NCI-H345 (cell line): Measurements from ENCODE around the gene TULP4.

Experiments used
- DNase-seq: peaks from one replicate; lab custom pipeline; 2025; lab: John Stamatoyannopoulos, UW

TULP4 gene

DNA sequence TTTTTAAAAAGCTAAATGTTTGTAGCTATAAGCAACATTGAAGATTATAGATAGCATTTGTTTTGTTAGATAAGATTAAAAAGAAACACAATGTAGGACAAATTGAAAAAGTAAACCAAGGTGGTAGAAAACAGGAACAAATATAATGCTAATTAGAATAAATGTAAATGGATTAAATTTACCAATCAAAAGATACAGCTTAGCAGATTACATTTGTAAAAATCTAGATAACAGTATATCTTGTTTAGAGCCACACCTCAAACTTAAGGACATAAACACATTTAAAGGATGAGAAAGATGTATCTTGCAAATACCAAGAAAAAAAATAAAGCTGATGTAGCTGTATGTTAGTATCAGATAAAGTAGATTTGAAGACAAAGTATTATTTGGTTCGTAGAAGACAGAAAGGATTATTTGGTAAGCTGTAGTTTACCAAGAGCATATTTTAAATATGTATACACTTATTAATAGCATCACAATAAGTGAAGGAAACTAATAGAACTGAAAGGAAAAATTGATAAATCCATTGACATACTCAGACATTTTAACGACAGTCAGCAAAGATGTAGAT lies 107.2 kb downstream of the TULP4 start:
- no peak for DNase-seq

DNA sequence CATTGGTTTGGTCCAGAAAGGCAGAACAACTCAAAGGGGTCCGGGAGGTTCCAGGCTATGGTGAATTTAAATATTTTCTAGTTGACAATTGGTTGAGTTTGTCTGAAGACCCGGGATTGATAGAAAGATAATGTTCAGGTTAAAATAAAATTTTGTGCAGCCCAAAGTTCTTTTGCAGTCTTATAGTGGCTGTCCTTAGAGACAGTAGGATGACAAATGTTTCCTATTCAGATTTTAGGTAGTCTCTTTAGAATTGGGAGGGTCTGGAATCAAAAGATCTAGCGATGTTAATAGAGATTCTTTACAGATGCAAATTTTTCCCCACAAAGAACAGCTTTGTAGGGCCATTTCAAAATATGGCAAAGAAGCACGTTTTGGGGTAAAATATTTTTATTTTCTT lies 109.1 kb downstream of the TULP4 start:
- no peak for DNase-seq

DNA sequence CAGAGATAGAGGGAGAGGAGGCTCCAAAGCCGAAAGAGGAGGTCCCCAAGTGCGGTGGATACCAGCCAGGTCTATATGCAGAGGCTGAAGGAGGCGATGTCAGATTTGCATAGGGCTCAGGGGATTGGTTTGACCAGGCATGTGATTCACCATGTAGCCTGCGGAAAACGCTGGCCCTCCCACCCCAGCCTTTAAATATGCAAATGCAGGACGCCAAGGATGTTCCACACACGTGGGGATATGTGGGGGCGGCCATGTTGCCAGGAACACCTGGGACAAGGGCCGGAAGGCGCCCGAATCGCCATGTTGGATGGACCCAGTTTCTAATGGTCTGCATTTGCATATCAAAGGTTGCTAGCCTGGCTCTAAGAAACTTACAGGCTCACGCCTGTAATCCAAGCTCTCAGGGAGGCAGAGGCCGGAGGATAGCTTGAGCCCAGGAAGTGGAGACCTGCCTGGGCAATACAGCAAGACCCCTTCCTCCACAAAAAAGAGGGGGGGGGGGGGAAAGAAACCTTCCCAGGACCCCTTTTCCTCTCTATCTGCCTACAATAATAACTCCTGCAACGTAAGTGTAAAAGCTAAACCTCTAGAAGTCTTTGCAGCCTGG lies 110.5 kb downstream of the TULP4 start:
- no peak for DNase-seq

DNA sequence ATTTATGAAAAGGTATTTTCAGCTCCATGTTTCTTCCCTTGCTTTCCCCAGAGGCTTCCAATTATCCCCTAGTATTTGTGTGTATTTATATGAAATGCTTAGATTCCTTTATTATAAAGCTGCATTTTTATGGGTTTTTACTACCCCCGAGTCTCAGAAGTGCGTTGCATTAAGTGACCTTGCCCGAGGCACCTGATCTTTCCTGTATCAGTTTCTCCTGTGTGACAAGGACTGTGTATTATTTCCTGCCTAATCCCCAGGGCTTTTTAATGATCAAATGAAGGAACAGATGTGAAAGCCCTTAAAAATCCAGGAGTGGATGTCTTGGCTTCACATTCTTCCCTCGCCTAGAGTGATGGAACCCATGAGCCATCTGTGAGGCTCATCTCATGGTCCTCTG lies 118.8 kb downstream of the TULP4 start:
- DNase-seq, result no peak

DNA sequence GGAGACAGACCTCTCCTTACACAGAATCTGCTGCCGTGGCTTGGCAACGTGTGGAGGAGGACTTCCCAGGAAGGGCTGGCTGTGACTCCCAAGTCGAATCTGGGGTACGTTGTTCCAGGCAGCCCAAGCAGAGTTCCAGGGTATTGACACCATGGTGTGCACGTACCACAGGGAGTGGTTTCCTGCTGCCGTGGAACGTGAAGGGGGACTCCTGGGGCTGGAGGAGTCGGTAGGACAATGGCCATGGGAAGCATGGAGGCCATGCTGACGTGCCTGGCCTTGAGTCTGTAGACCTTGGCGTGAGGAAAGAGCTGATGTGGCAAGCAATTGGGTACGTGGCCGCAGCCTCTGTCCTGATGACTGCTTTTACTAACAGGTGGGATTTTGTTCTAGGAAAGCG lies 119.3 kb downstream of the TULP4 start:
- no peak for DNase-seq

DNA sequence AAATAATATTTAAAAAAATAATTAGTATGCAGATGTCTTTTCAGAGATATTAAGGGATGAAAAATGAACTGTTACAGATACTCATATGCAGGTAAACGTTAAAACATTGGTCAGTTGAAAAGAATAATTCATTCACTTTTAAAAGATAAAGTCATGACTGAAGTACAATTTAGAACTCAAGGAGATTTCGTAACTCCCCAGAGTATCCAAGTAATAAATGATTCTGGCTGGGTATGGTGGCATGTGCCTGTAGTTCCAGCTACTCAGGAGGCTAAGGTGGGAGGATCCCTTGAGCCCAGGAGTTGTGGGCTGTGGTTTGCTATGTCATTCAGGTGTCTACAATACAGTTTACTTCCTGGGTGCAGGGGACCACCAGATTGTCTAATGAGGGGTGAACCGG lies 125.3 kb downstream of the TULP4 start:
- no peak for DNase-seq

DNA sequence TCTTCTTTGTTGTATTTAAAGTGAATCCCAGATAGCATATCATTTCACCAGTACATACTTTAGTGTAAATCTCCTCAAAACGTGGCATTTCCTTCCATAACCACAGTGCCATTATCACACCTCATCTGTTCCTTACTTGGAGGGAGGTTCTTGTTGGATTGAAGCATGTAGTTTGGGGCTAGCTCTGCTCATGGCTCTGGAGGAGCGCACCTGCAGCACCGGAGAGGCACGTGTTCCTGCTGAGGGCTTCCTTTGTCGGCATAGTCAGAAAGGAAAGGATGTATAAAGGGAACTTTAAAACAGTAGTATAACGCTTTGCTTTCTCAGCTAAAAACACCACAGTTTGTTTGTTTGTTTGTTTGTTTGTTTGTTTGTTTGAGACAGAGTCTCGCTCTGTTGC lies 126.0 kb downstream of the TULP4 start:
- DNase-seq, result no peak

DNA sequence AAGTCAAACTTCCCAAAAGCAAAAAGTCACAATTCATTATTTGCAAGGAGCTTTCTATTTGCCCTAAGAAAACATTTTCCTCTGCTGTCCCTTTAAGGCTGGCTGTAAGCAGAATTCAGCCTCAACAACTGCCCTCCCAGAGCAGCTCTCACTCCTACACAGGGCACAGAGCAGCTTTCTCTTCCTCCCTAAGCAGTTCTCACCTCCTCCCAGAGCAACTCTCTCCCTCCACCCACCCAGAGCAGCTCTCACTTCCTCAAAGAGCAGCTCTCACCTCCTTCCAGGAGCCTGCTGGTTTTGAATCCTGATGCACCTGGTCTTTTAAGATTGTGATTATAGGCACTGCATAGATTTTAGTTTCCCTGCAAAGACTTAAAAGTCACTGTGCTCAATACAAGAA lies 127.0 kb downstream of the TULP4 start:
- DNase-seq, result no peak

DNA sequence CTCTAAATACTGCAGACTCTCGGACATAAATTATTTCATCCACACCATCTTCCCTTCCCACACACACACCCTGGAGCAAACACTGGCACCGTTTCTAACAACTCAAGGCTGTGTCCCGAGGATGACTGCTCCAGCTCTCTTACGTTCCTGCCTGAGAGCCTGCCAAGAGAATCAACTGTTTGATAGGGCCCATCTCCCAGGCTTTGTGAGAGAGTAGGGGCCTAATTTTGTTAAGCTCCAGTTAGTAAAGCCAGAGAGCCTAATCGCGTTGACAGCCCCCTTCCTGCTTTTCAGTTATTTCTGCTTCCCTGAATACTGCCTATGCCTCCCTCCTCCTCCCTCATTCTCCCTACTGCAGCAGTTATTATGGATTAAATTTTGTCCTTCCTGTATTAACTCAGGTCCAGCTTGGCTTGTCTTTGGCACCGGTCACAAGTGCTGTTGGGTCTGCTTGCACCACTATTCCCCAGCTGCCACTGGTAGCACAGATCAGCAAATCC lies 129.5 kb downstream of the TULP4 start:
- DNase-seq, result no peak

DNA sequence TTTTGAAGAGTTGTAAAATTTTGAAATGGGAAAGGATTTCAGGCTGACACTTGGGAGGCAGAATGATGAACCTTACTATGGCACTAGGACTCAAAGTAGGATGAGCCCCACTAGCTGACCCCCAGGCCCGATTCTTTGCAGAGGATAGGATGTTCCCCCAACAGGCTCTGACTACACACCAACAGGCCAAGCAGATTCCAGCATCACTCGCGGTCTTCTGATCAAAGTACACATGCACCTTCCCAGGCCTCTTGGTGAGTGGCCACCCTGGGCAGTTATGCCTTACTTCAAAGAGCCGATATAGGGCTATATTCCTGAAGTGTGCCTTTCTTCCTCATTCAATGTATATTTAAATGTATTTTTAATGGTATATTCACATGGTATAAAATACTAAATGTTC lies 130.0 kb downstream of the TULP4 start:
- DNase-seq, result no peak

DNA sequence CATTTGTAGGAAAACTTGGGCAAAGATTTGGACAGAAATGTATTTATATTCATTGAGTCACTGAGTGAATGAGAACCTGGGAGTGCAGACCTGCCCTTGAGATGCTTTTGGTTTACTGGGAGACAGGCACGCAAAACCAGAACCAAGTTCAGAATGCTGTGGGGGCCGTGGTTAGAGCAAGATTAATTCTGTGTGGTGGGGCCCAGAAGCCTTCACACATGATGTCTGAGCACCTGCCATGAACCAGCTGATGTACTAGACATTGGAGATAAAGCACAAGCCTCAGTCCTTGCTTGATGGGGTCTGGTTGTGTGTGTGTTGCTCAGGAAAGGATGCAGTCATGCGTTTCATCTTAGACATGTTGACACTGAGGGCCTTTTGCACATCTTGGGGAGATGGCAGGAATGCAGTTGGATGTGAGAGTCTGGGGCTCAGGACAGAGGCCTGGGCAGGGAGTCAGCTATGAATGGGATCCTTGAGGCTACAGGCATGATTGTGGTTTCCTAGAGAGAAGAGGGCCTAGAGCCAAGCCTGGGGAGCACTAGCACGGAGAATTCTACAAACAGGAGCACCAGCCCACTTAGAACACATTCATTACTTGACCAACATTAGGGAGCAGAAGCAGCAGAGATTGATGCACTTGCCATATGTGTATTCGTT lies 133.3 kb downstream of the TULP4 start:
- DNase-seq, result no peak

DNA sequence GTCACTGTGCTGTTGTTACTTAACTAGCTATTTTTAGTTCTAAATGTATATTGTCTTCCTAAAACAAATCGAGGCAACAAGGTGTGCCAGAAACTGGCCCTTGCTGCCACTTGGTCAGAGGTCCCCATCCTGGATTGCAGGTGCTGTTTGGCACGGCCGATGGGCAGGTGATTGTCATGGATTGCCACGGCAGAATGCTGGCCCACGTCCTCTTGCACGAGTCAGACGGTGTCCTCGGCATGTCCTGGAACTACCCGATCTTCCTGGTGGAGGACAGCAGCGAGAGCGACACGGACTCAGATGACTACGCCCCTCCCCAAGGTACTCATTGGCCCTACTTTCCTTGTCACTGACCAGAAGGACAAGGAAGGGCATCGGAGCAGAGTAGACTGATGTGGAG lies 136.6 kb downstream of the TULP4 start:
- no peak for DNase-seq

DNA sequence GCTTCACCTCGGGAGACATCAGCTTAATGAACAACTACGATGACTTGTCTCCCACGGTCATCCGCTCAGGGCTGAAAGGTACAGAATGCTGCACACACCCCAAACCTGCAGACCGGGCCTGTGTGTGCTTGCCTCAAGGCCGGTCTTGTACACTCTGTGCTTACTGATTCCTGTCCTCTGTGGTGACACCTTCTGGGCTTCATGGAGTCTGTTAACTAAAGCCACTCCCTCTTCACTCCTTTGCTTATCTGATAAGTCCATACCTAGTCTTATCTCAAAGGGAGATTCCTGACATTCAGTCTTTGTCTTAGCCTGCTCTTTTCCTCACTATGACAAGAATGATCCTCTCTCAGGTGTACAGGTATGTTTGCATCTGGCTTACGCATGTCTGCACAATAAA lies 139.9 kb downstream of the TULP4 start:
- DNase-seq, result no peak

DNA sequence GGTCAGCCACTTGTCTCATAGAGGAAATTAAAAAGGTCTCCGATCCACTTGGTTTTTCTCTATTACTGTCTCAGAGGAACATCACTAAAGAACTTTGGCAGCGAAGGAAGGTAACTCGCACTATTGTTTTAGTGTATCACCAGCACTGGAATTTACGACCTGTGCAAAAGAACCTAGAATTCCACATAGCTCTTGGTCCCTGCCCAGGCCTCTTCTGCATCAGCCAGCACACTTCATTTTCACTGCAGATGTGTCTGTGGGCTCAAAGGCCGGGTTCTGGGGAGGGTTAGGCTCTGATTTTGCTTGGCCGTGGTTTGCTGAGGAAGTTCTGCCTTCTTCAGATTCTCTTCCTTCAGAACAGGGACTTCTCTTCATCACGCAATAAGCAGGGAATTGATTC lies 144.9 kb downstream of the TULP4 start:
- DNase-seq, result no peak

DNA sequence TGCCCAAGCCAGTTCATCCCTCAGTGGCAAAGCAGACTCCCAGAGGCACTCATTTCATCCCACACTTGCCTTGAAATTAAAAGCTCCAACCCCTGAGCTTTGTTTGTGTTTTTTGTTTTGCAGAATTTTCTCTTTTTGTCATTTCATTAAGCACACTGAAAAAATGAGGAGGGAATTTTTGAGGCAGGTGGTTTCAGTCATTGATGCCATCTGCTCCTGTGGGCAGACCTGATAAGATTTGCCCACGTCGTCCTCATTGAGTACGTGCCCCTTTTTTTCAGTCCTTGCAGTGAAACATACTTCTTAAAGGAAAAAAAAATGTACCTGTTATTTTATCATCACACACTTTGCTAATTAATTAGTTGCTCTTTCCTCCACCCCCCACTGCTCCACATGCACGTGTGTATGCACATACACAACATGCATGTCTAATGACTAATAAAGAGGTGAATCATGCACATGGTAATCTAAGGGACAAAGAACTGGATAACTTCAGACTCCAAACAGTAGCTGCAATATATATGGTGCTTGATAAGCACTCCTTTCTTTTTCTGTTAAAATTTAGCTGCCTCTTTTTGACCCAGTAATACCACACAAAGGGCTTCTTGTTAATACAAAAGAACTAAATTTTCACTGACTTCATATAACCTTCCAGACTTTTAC lies 145.5 kb downstream of the TULP4 start:
- DNase-seq, result no peak

DNA sequence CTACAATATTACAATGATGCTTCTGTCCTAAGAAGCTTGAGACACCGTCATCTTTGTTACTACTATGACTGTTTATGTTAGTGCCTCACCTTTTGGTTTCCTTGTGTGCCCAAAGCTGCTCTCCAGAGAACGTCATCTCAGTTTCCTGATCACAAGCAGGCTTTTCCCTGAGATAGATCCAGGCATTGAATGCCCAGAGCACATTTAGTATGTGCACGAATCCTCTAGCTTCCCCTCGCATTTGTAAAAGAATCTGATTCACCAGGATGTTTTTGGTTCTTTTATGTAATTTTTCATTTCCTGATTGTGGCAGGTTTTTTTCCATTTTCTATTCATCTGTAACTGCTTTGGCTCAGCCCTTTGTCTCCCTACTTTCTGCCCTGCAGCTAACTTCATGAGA lies 147.5 kb downstream of the TULP4 start:
- no peak for DNase-seq

DNA sequence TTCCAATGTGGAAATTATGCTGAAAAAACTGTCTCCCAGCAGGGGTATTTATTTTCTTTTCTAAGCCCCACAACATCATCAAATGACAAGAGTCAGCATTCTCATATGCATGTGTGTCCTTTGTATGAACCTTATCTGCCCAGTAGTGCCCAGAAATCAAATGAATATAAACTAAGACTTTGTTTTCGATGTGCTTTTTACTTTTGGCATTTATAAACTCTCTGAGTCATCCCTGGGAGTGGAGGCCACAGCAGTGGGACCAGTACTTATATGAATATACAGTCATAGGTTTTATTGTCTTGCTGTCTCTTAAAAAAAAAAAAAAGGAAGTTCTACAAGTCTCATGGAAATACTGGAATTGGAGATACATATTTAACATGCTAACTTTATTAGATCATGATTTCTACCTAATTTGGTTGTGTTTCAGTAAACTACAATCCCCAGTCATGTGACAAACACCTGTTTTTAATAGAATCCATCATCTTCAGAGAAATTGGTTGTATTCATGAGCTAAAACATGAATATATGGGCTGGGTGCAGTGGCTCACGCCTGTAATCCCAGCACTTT lies 148.4 kb downstream of the TULP4 start:
- no peak for DNase-seq

DNA sequence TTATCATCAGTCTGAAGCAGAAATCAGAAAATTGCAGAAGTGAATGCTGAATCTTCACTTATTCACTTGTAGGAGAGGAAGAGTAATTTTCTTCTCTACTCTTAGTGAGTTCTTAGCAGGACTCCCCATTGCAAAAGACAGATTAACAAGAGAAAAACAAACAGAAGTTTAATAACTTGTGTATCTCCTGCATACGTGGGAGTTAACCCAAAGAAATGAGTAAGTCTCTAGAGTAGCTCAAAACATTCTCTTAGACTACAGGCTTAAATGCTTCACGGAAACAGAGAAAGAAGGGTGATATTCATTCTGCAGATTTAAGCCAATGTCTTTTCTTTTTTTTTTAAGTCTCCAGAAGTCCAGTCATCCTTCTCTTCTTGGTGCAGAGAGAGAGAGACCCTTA lies 149.7 kb downstream of the TULP4 start:
- DNase-seq, result no peak

DNA sequence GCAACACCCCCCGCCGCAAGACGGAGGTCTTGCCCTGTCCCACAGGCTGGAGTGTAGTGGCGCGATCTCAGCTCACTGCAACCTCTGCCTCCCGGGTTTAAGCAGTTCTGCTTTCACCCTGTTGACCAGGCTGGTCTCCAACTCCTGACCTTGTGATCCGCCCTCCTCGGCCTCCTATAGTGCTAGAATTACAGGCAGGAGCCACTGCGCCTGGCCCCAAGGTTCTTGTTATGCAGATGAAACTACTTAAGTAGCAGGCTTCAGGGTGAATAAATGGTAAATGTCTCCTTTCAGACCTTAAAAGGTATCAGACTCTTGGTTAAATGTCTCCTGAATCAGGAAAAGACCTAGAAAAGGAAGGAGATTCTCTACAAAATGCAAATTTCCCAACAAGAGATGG lies 152.2 kb downstream of the TULP4 start:
- no peak for DNase-seq

DNA sequence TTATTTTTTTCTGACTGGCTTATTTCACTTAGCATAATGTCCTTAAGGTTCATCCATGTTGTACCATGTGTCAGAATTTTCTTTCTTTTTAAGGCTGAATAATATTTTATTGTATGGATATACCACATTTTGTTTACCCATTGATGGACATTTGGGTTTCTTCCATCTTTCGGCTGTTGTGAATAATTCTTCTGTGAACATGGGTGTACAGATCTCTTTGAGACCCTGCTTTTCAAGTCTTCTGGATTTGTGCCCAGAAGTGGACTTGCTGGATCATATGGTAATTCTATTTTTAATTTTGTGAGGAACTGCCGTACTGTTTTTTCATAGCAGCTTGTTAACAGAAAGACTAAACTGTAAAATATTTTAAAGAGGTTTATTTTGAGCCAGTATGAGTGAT lies 153.0 kb downstream of the TULP4 start:
- DNase-seq, result no peak

DNA sequence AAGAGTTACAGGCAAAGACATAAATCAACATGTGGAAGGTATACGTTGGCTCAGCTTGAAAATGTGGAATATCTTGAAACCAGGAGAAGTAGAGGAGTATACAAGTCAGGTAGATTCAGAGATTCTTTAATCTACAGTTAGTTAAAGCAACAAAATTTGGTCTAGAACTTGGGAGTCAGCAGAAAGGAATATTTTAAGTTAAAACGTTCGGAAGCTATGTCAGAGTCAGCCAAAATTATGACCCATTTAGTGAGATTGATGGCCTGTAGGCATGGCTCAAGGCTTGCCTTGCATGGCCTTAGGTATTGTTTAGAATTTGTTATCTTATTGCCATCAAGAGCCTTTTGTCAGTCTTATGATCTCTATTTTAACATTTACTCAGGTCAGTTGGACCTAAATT lies 153.5 kb downstream of the TULP4 start:
- no peak for DNase-seq

DNA sequence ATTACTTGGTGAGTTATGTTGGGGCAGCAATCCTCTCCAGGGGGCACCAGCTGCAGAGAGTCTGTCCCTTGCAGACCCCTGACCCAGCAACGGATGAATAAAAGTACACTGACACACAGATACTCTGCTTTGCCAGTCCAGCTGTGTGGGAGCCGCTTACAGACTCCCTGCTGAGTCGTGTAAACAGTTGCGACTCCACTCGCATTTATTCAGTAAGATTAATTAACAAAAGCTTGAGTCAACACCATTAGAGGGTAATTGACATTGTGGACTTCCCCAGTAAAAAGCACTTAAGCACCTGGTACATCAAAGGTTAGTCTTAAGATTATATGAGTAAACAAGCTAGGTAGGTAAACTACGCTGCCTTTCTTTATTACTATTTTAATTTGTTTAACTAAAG lies 155.7 kb downstream of the TULP4 start:
- DNase-seq, result peak; percentile 89

DNA sequence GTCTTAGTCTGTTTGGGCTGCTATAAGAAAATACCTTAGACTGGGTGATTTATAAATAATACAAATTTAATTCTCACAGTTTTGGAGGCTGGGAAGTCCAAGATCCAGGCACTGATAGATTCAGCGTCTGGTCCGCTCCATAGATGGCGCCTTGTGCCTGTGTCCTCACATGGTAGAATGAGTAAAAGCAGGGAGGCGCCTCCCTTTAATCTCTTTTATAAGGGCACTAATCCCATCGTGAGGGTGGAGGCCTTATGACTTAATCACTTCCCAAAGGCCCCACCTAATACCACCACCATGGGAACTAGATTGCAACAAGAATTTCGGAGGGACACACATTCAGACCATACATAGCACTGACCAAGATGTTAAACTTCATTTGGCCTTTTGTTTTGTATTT lies 156.4 kb downstream of the TULP4 start:
- peak; percentile 38 for DNase-seq
